NCI-H146 treated with DMSO at 0.1 percent for 48 hours (cell line): ENCODE results near the gene ENC1.

ENCODE experiments used
- DNase-seq: peaks from one replicate; lab custom pipeline; 2025; ENCODE audit not compliant: unreplicated experiment; lab: John Stamatoyannopoulos, UW

The ENC1 gene

DNA sequence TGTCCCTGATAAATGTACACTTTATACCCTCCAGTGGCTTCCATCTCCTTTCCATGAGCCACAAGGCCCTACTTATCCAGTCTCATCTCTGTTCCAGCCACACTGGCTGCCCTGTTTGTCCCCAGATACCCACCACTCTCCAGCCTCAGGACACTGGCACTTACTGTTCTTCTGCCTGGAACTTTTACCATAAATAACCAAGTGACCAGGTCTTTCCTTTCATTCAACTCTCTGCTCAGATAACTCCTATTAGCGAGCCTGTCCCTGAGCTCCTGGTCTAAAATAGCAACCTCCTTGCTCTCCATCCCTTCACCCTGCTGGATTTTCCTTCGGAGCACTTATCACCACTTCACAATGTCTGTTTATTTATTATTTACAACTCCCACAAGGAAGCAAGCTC is 16.6 kb upstream of the ENC1 start:
- no peak for DNase-seq

- DNase-seq, result no peak
These were observed 15.2 kb upstream of the ENC1 start for GRCh38 chr5:74655716-74656115.

GRCh38 chr5:74655206-74655605 is 14.7 kb upstream of the ENC1 start:
- DNase-seq, result no peak

DNA sequence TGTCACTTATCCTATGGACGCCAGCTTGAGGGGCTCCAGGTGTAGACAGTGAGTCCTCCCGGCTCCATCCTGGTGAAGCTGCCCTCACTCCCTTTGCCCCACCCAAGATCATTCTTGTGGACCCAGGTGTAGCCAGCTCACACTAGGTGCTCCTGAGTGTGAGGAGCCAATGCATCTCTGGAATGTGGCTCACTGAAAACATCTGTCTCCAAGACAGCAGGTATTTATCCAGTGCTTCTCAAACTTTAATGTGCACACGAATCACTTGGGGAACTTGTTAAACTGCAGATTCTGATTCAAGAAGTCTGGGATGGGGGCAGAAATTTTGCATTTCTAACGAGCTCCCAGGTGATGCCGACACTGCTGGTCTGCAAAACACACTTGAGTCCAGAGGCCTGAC is 13.5 kb upstream of the ENC1 start:
- no peak for DNase-seq

DNA sequence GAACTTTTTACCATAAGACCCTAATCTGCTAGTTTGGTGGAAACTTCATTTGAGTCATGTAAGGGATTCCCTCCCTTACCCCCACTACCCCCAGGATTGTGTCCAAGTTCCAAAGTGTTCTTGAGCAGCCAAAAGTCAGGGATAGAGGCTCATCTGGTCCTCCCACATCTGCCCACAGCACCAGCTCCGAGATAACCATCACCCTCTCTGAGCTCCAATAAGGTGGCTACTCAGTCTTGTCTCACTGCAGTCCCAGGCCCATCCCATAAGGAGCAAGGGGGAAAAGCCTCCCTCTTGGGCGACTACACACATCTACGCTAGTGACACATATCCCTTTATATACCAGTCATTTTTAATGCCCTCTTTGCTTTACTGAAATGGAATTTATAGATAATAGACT is 12.0 kb upstream of the ENC1 start:
- DNase-seq, result no peak

- DNase-seq, result no peak
These were observed 11.2 kb upstream of the ENC1 start for GRCh38 chr5:74651710-74652109.

DNA sequence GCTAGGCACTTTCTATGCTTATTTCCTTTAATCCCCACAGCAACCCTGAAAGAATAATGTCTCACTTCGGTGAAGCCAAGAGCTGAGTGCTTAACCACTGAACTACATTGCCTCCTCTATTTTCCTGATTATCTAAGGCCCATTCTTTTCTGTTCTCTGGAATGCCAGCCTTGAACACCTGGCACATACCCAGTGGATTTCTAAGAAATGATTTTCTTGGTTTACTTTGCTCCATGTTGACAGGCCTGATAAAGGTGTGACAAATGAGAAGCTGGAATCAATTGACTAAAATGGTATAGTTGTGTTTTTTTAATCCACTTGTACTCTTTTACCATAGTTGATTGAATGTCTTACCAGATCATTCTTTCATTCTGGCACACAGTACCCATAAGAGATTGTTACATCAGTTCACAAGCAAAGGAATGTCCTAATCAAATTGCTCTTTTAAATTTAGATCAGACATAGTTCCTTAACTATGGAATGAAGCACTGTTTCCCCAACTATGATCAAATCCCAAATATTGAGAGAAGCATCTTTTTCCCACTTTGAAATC is 9.0 kb upstream of the ENC1 start:
- DNase-seq, result no peak

DNA sequence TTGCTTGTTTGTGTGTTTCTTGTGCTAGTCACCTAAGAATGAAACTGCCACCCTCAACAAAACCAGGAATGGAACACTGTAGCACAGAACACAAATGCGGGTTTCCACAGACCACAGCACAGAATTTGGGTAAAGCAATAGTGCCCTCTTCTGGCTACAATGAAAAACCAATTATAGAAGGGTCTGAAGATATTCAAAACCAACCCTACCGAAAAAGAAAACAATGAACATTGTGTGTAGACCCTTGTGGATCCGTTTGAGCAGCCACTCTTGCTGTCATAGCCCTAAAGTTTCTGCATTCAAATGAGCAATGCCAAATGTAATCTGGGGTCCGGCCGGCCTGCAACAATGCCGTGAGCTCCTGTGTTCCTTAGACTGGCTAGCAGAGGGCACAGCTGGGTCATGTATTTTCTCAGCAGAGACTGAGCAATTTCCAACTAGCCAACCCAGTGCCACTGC is 8.3 kb upstream of the ENC1 start:
- peak; percentile 68 for DNase-seq

GRCh38 chr5:74647096-74647495 is 6.6 kb upstream of the ENC1 start:
- DNase-seq, result peak; percentile 40

GRCh38 chr5:74643111-74643562 is 2.6 kb upstream of the ENC1 start:
- DNase-seq, result no peak

GRCh38 chr5:74642543-74642863 is 2.0 kb upstream of the ENC1 start:
- DNase-seq, result no peak

DNA sequence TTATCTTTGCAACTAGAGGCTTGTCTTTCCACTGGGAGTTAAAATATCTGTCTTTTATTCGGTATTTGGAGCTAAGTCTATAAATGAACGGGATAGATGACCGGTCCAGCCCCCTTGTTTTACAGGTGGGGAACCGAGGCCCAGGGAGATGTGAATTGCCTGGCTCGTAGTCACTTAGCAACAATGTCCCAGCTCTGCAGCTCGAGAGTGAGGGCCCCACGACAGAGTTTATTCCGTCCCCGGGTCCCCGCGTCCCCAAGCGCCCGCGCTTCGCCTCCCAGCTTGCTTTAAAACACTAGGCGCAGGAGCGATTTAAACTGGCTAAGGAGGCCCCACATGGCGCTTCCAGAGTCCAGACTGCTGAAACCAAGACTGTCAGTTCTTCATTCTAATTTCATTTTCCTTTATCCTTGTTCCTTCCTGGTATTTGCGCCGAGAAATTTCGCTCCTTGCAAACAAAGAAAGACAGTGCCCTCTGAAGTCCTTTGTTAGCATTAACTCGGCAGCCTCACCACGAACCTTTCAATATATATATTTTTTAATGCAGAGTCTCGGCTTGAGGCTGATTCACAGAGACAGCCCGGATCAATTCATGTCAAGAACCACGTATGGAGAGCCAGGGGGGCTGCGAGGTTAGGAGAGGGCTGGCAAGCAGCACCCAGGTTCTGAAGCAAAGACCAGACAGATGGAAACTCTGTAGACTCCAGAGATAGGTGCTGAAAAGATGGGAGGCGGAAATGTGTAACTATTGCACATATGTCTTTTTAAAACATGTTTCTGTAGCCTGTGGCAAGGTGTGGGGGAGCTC is 1.4 kb upstream of the ENC1 start:
- no peak for DNase-seq

- DNase-seq, result no peak
These were observed 616 bp upstream of the ENC1 start for GRCh38 chr5:74640954-74641734.

DNA sequence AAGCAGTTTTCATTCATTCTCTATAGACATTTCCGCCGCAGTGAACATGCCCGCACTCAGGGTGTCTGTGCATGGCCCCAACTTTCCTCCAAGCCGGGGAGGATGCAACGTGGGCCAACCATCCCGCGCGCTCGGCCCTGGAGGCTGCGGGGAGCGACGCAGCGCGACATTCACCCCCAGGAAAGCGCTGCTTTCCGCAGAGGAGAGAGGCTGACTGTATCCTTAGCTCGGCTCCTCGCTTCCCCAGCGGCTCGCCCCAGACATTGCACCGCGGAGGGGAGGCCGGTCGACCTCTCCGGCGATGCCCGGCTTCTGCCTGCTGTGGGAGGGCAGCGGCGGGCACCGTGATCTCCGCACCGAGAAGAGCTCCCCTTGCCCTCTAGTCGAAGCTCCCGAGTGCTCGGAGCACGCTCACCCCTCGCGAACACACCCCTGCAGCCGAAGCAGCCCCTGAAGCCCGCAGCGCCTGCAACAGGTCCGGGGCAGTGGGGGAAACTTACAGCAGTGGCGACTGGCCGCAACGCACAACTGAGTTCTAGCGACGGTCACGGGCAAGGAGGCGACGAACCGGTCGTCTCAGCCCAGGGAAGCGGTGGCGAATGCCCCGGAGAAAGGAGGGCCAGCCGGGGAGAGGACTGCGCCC is 600 bp downstream of the ENC1 start:
- DNase-seq, result no peak

- DNase-seq, result no peak
These were observed 1.3 kb downstream of the ENC1 start for GRCh38 chr5:74638970-74639806.

DNA sequence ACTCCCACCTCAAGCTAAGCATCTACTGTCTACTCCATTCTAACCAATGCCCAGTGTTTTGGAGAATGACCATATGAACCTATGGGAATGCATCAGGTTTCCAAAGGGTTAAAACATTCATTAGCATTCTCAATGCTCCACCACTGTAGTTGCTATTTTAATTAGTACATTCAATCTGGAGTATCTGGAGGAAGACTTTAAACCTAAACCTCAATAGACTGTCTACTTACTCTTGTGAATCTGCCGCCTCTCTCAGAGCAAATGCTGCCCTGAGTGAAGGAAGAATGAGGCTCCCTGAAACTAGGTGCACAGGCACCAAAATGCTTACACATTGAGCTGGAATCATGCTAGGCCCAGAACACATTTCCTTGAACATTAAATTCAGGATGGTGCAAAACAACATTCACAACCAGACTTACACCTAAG is 2.0 kb downstream of the ENC1 start:
- DNase-seq, result no peak

- DNase-seq, result no peak
These were observed 4.0 kb downstream of the ENC1 start for GRCh38 chr5:74636552-74636951.

GRCh38 chr5:74636149-74636548 is 4.4 kb downstream of the ENC1 start:
- DNase-seq, result no peak

- DNase-seq, result no peak
These were observed 5.8 kb downstream of the ENC1 start for GRCh38 chr5:74634611-74635286.

DNA sequence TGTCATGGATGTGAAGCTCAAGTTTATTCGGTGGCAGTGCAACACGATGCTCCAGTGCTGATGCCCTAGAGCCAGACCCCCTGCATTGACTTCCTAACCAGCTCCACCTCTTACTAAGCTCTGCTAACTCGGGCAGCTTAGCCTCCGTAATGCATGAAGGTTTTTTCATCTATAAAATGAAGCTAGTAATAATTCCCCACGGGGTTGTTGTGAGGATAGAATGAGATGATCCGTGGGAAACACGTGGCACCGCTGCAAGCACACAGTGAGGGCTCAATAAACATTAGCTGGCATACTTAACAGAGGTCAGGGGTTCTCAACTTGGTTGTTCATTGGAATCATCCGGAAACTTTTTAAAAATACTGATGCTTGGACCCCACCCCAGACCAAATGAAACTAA is 6.8 kb downstream of the ENC1 start:
- no peak for DNase-seq
